Measurements from ENCODE around the gene LRRFIP1. TPM values are rescaled to one million over a fixed set of nuclear protein-coding genes. Genes with fewer than 3 reads are reported as not detected.
A peak's percentile ranks its signal among the peaks of the same experiment; 100 is the strongest.

Gene LRRFIP1
- total RNA-seq, 4 donors from 2014 or later = 62.8 to 199 (median 121) TPM

DNA sequence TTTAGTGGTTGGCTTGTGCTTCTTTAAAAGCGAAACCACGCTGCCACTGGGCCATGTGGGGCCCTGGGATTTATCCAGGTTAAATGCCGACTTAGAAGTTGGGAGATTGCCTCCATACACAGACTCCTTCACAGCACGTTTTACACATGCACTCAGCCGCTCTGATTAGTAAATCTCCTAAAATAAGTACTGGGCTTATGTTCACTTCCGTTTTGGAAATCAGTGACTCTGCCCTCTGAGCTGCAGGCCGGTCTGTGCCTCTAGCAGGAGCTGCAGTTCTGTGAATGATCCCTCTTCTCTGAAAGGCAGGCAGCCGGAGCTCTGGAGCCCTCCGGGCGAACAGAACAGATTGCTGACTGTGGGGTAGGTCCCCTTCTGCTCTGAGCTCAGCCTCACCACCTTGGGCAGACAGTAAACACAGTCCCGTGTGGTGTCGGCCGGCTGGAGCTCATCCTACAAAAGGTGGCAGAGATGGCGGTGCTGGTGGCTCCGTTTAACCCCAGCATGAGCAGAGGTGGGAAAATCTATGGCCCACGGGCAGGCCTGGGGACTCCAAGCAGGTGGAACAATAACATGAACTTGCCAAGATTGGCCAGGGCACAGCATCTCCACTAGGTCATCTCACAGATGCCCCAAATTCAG is 27.1 kb upstream of the LRRFIP1 start:
- H3K9me3 ChIP-seq = no peaks in the 10 kb centered on the region
- H3K36me3 ChIP-seq = no peaks in the 10 kb centered on the region
- H3K27me3 ChIP-seq = no peaks in the 10 kb centered on the region
- peak overlapping the region; percentile 83 to 86 for H3K27ac ChIP-seq
- H3K4me3 ChIP-seq = peak overlapping the region in 1 of 2 donors; percentile 29
- TF ChIP-seq CTCF (IDR thresholded peaks at IDR 0.05) (peak; percentile 41 to 57 (median 46)), POLR2A (IDR thresholded peaks at IDR 0.05) (peak; percentile 18 to 29)
- intact Hi-C loops (cut with DNase I; ENCODE audit: low total_unique reads) = no loop called here
- DNase-seq = peak; percentile 66 to 78
- no peaks in the 10 kb centered on the region for H3K4me1 ChIP-seq

DNA sequence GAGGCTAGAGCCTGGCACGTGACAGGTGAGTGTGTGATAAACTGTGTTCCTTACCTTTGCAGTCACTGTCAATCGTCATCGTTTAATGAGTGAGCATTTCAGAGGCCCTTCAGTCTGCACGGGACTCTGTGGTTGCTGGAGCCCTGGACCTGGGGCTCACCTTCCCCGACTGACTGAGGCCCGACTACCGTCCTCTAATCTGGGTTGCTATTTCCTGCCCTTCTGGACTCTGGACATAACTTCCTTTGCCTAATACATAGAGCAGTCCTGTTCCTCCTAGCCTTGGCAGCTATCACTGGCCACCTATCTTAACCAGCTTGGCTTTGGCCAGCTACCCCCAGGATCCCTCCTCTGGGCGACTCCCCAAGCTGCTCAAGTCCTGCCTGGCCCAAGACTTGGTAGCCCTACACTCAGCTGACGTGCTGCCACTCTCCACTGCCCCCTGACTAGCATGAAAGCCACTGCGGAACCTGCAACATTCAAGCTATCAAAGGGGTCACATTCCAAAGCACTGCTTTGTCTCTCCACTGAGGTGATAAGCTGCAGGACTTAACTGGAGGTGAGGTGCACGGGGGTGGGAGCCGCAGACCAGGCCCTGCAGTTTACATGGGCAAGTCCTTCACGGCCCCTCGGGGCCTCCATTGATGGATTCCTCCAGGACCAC is 25.8 kb upstream of the LRRFIP1 start:
- H3K27ac ChIP-seq = peak overlapping the region; percentile 83 to 86

DNA sequence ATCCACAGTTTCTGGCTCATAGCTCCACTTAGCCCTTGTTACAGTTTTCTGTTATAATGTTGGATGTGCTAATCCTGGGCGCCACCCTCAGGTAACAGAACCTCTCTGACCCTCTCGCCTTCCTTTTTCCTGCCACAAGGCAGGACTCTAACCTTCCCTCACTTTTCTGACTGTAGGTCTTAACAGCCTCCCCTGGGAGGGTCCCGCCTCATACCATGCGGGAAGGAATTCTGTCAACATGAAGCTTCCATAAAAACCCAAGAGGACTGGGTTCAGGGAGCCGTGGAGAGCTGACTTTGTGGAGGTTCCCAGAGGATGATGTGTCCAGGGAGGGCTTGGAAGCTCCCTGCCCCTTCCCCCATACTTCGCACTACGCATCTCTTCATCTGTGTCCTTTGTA is 25.0 kb upstream of the LRRFIP1 start:
- H3K27me3 ChIP-seq = no peaks in the 10 kb centered on the region
- no peak for TF ChIP-seq POLR2A (IDR thresholded peaks at IDR 0.05)
- TF ChIP-seq CTCF (IDR thresholded peaks at IDR 0.05) = no peak
- intact Hi-C loops (cut with DNase I; ENCODE audit: low total_unique reads) = no loop called here
- H3K36me3 ChIP-seq = no peaks in the 10 kb centered on the region
- H3K9me3 ChIP-seq = no peaks in the 10 kb centered on the region
- no peak overlapping the region for H3K27ac ChIP-seq
- no peaks in the 10 kb centered on the region for H3K4me1 ChIP-seq
- H3K4me3 ChIP-seq = no peak overlapping the region
- DNase-seq = no peak

More for the DNA sequence above, 25.8 kb upstream of the LRRFIP1 start:
- Histone ChIP-seq H3K4me1 (no peaks in the 10 kb centered on the region), H3K27me3 (no peaks in the 10 kb centered on the region), H3K4me3 (no peak overlapping the region), H3K36me3 (no peaks in the 10 kb centered on the region), H3K9me3 (no peaks in the 10 kb centered on the region)
- TF ChIP-seq CTCF (IDR thresholded peaks at IDR 0.05) = no peak
- TF ChIP-seq POLR2A (IDR thresholded peaks at IDR 0.05) = no peak
- DNase-seq = no peak
- intact Hi-C loops (cut with DNase I; ENCODE audit: low total_unique reads) = no loop called here

DNA sequence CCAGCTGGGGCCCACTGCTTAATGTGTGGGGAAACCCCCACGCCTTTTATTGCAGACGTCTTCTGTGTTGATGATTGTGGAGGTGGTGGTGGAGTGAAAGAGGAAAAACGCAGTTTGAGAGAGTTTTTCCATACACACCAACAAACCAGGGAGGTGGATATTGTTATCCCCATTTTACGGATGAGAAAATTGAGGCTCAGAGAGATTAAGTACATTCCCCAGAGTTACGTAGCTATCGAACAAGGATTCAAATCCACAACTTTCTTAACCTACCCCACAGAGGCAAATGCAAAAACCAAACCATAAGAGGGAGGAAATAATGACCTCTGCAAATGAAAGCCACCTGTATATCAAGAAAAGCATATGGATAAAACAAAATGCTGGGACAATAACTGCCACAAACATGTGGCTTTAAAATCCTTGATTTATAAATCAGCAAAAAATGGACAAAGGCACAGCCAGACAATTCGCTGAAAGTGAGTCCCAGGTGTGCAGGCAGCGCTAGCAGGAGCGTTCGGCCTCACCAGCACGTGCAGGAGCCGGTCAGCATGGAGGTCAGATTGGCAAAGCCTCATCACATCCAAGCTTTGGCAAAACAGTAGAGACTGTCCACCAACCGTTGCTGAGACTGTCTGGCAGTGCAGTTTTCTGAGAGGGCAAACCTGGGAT is 24.2 kb upstream of the LRRFIP1 start:
- Histone ChIP-seq H3K4me1 (no peaks in the 10 kb centered on the region), H3K27me3 (no peaks in the 10 kb centered on the region), H3K27ac (peak overlapping the region in 1 of 2 donors; percentile 72), H3K4me3 (no peak overlapping the region), H3K36me3 (no peaks in the 10 kb centered on the region), H3K9me3 (no peaks in the 10 kb centered on the region)
- intact Hi-C loops (cut with DNase I; ENCODE audit: low total_unique reads) = no loop called here
- no peak for TF ChIP-seq POLR2A (IDR thresholded peaks at IDR 0.05)
- no peak for TF ChIP-seq CTCF (IDR thresholded peaks at IDR 0.05)
- no peak for DNase-seq

Measured in uterus (tissue), 4 donors.